ENCODE data around the gene DAPK1. TPM values are rescaled to one million over a fixed set of nuclear protein-coding genes. Genes with fewer than 3 reads are reported as not detected.

Gene DAPK1
- total and polyA plus RNA-seq, 7 donors = 0.66 to 8.4 (median 2.2) TPM

DNA sequence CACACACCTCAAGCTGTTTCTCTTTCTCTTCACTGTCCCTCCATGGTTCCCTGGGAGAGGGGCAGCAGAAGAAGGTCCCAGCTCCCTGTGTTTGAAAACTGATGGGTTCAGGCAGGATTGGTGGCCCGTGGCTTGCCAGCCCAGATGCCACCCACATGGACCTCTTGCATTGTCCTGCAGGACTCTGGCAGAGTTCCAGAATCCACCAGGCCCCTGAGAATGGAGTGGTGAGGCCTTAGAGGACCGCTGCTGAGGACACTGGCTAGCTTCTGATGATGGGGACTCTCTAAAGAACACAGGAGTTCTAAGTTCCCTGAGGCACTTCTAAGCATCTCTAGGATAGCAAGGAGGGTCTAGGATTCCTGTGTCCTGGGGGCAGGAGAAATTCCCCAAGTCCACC lies 253.1 kb downstream of the DAPK1 start:
- ATAC-seq = no peak
- TF ChIP-seq, protein P1, sequence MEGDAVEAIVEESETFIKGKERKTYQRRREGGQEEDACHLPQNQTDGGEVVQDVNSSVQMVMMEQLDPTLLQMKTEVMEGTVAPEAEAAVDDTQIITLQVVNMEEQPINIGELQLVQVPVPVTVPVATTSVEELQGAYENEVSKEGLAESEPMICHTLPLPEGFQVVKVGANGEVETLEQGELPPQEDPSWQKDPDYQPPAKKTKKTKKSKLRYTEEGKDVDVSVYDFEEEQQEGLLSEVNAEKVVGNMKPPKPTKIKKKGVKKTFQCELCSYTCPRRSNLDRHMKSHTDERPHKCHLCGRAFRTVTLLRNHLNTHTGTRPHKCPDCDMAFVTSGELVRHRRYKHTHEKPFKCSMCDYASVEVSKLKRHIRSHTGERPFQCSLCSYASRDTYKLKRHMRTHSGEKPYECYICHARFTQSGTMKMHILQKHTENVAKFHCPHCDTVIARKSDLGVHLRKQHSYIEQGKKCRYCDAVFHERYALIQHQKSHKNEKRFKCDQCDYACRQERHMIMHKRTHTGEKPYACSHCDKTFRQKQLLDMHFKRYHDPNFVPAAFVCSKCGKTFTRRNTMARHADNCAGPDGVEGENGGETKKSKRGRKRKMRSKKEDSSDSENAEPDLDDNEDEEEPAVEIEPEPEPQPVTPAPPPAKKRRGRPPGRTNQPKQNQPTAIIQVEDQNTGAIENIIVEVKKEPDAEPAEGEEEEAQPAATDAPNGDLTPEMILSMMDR (IDR thresholded peaks at IDR 0.05) = no peak
- Histone ChIP-seq H3K4me1 (no peaks in the 10 kb centered on the region), H3K27ac (no peak overlapping the region), H3K27me3 (ENCODE audit: insufficient read depth in 3 of 3, low read length in 2 of 3) (peaks cover 0 to 7% (median 0%) of the 10 kb centered on the region in 3 donors), H3K9me3 (peaks cover 7% of the 10 kb centered on the region), H3K4me3 (no peak overlapping the region), H3K36me3 (ENCODE audit: insufficient read depth in 1 of 2, low read depth in 1 of 2) (no peaks in the 10 kb centered on the region)
- no peak for DNase-seq
- intact Hi-C loops (cut with DNase I) = no loop called here
- 47 to 88% (median 68%) methylated on average over 2 of the region's 2 CpGs for WGBS, 3 donors

DNA sequence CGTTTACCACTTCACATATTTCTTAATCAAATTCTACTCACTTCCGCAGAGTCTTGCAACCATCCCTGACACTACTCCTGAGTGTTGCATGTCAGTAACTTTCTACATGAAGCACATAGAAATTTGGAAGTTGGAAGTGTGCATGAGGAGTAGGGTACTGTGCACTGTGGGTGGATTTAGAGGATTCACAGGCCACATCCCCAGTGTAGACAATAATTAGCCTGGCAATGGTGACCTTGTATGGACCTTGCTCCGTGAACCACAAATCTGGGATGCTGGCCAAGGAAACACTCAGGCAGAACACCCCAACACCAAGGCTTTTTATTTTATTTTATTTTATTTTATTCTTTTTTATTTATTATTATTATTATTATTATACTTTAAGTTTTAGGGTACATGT lies 253.8 kb downstream of the DAPK1 start:
- 71 to 72% (median 71%) methylated on average over 3 of the region's 3 CpGs for WGBS, 3 donors
- H3K36me3 ChIP-seq (ENCODE audit: insufficient read depth in 1 of 2, low read depth in 1 of 2) = no peaks in the 10 kb centered on the region
- H3K27ac ChIP-seq = no peak overlapping the region
- TF ChIP-seq, protein P1 (IDR thresholded peaks at IDR 0.05) = no peak
- peaks cover 7% of the 10 kb centered on the region for H3K9me3 ChIP-seq
- no peaks in the 10 kb centered on the region for H3K4me1 ChIP-seq
- peaks cover 0 to 7% (median 0%) of the 10 kb centered on the region in 3 donors for H3K27me3 ChIP-seq (ENCODE audit: insufficient read depth in 3 of 3, low read length in 2 of 3)
- ATAC-seq (no peak), DNase-seq (no peak)
- intact Hi-C loops (cut with DNase I) = no loop called here
- no peak overlapping the region for H3K4me3 ChIP-seq

DNA sequence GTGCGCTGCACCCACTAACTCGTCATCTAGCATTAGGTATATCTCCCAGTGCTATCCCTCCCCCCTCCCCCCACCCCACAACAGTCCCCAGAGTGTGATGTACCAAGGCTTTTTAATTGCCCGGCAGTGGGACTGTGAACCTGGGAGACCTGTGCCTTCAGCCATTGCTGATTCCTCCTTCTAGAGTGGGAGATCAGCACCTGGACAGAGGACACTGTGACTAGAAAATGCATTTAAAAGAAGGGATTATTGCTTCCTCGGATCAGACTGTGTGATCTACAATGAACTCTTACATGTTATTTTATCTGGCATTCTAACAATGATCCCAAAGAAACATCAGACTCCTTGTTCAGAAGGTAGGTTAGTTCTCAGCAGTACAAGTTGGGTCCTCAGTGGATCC lies 254.2 kb downstream of the DAPK1 start:
- 37 to 60% (median 46%) methylated on average over 2 to 3 of the region's 4 CpGs for WGBS, 3 donors
- TF ChIP-seq, protein P1 (IDR thresholded peaks at IDR 0.05) = no peak
- H3K36me3 ChIP-seq (ENCODE audit: insufficient read depth in 1 of 2, low read depth in 1 of 2) = no peaks in the 10 kb centered on the region
- H3K27me3 ChIP-seq (ENCODE audit: insufficient read depth in 3 of 3, low read length in 2 of 3) = peaks cover 0 to 7% (median 0%) of the 10 kb centered on the region in 3 donors
- DNase-seq (no peak), ATAC-seq (no peak)
- no peak overlapping the region for H3K27ac ChIP-seq
- H3K4me3 ChIP-seq = no peak overlapping the region
- H3K4me1 ChIP-seq = no peaks in the 10 kb centered on the region
- H3K9me3 ChIP-seq = peaks cover 7% of the 10 kb centered on the region
- intact Hi-C loops (cut with DNase I) = no loop called here

DNA sequence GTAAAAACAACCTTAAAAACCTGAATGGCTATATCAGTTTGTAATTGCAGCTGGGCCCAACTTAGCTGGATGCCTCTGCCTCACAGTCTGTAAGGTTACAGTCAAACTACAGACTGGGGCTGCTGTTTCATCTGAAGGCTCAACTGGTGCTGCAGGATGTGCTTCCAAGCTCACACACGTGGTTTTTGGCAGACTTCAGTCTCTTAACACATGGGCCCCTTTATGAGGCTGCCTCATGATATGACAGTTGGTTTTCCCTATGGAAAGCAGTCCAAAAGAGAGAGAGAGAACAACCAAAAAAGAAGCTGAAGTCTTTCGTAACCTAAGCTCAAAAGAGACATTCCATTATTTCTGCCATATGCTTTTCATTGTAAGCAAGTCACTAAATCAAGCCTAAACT lies 255.6 kb downstream of the DAPK1 start:
- peaks cover 0 to 5% (median 0%) of the 10 kb centered on the region in 3 donors for H3K27me3 ChIP-seq (ENCODE audit: insufficient read depth in 3 of 3, low read length in 2 of 3)
- no peaks in the 10 kb centered on the region for H3K4me1 ChIP-seq
- no peaks in the 10 kb centered on the region for H3K36me3 ChIP-seq (ENCODE audit: insufficient read depth in 1 of 2, low read depth in 1 of 2)
- TF ChIP-seq, protein P1 (IDR thresholded peaks at IDR 0.05) = no peak
- intact Hi-C loops (cut with DNase I) = no loop called here
- no peak overlapping the region for H3K4me3 ChIP-seq
- H3K9me3 ChIP-seq = peaks cover 7% of the 10 kb centered on the region
- no peak overlapping the region for H3K27ac ChIP-seq
- 48 to 64% (median 57%) methylated on average over 2 of the region's 2 CpGs for WGBS, 3 donors
- ATAC-seq (no peak), DNase-seq (no peak)

Other genes starting within 250 kb of the DAPK1 start
- 10 to 100 TPM; 45.8 to 93.6 (median 73.8) TPM for gene CTSL, start 228.3 kb downstream of the DAPK1 start, total RNA-seq
- 100 to 1,000 TPM in 1 of 3 donors, 10 to 100 TPM in 2; 73.4 to 995 (median 75.3) TPM for gene CTSL, start 228.3 kb downstream of the DAPK1 start, polyA plus RNA-seq